PC-9 (cell line): ENCODE results near the gene COL21A1.

ENCODE experiments used
- CTCF ChIP-seq: fragments of 200-600 bp; sonication (generic); conservative IDR thresholded peaks from 2 replicates; pipeline ENCODE4 v1.6.1; 2017; ENCODE audit warnings: mixed run types, antibody characterized with exemption, mild to moderate bottlenecking, moderate library complexity
- EZH2 ChIP-seq: fragments of 200-600 bp; sonication (generic); IDR thresholded peaks from 2 replicates; pipeline ENCODE4 v1.8.0; 2017; ENCODE audit warnings: antibody characterized with exemption, low read depth

- no peak for TF ChIP-seq CTCF
- no peak for TF ChIP-seq EZH2
Observed at GRCh38 chr6:56140090-56140489, 107.3 kb downstream of the COL21A1 start.
